Measurements from ENCODE around the gene CAST. TPM values are rescaled to one million over a fixed set of nuclear protein-coding genes. Genes with fewer than 3 reads are reported as not detected.
A peak's percentile ranks its signal among the peaks of the same experiment; 100 is the strongest.

CAST gene
- total RNA-seq, 4 donors from 2014 or later, result 381 to 577 (median 400) TPM

DNA sequence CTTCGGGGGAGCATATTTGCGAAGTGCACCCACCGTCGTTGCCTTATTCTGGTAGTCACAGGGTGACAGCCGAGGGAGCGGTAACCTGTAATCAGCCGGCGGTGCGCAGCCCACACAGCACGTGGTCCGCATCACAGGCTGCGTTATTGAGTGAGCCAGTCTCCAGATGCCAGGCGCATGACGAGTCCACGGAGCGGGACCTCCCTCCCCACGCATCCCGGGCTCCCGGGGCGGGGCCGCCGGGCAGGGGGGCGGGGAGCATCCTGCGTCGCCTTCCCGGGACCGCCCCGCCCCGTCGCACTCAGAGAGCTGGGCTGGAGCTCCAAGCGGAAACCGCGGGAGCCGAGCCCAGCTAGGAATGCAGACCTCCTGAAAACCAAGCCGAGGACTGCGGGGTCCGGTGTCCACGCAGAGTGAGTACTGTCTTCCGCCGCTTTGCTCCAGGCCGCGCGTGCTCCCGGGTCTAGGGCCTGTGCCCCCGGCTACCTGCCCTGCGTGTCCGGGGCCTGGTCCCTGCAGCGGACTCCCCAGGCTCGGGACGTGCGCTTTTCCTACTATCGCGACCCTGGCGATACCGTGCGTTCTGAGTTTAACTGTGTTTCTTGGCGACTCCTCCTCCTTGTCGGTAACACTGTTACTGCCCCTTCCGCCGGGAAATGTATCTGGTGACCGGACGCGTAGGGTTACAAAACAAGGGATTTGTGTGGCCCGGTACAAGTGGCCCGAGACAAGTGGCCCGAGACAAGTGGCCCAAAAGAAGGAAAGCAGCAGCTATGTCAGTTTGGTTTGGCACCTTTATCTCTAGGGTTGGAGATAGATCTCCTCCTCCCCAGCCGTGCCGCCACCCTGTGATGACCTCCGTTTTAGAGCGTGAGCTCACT is 40.6 kb downstream of the CAST start:
- H3K9me3 ChIP-seq, result no peaks in the 10 kb centered on the region
- DNase-seq (ENCODE audit: low spot score in 2 of 2), result peak; percentile 97
- H3K27ac ChIP-seq, result peak overlapping the region; percentile 91
- WGBS, result under 1% methylated on average over 23 of the region's 70 CpGs
- H3K4me1 ChIP-seq, result peaks cover 67% of the 10 kb centered on the region
- H3K36me3 ChIP-seq, result peaks cover 19% of the 10 kb centered on the region
- H3K27me3 ChIP-seq, result no peaks in the 10 kb centered on the region
- H3K4me3 ChIP-seq, result peak overlapping the region; percentile 57
- TF ChIP-seq, protein P1, sequence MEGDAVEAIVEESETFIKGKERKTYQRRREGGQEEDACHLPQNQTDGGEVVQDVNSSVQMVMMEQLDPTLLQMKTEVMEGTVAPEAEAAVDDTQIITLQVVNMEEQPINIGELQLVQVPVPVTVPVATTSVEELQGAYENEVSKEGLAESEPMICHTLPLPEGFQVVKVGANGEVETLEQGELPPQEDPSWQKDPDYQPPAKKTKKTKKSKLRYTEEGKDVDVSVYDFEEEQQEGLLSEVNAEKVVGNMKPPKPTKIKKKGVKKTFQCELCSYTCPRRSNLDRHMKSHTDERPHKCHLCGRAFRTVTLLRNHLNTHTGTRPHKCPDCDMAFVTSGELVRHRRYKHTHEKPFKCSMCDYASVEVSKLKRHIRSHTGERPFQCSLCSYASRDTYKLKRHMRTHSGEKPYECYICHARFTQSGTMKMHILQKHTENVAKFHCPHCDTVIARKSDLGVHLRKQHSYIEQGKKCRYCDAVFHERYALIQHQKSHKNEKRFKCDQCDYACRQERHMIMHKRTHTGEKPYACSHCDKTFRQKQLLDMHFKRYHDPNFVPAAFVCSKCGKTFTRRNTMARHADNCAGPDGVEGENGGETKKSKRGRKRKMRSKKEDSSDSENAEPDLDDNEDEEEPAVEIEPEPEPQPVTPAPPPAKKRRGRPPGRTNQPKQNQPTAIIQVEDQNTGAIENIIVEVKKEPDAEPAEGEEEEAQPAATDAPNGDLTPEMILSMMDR (IDR thresholded peaks at IDR 0.05), result no peak
- TF ChIP-seq EP300 (IDR thresholded peaks at IDR 0.05), result peak; percentile 49
- peak in 1 of 2 donors; percentile 70 for TF ChIP-seq POLR2A (IDR thresholded peaks at IDR 0.05)
- peak in 2 of 3 donors; percentile 71 to 74 for TF ChIP-seq POLR2AphosphoS5 (IDR thresholded peaks at IDR 0.05)

DNA sequence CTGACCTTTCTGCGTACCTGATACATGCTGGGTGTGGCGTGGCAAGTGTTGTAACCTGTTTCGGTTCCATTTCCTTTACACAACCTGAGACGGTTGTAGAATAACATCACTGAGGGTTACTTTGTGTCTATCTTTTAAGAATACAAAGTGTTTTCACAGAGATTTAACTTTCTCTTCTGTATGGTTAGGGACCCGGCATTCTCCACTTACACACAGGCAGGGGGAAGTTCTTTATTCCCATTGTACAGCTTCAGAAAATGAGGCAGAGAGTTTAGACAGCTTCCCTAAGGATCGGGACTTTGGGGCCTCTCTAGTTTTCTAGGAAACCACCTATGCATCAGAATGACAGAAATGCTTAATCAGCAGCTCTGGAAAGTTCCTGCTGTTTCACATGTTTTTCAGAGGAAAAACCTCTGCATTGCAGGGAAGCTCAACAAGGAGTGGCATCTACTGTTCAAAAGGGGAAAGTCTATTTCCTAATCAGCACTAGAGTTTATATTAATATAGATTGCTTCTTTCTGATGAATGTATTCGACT is 41.3 kb downstream of the CAST start:
- no peak for DNase-seq (ENCODE audit: low spot score in 2 of 2)
- Histone ChIP-seq H3K4me1 (peaks cover 74% of the 10 kb centered on the region), H3K4me3 (peak overlapping the region; percentile 57), H3K27me3 (no peaks in the 10 kb centered on the region), H3K9me3 (no peaks in the 10 kb centered on the region), H3K36me3 (peaks cover 12% of the 10 kb centered on the region), H3K27ac (peak overlapping the region; percentile 91)
- TF ChIP-seq POLR2AphosphoS5 (IDR thresholded peaks at IDR 0.05) (peak in 1 of 3 donors; percentile 22), POLR2A (IDR thresholded peaks at IDR 0.05) (no peak)
- WGBS, result 12% methylated on average over 7 of the region's 7 CpGs

DNA sequence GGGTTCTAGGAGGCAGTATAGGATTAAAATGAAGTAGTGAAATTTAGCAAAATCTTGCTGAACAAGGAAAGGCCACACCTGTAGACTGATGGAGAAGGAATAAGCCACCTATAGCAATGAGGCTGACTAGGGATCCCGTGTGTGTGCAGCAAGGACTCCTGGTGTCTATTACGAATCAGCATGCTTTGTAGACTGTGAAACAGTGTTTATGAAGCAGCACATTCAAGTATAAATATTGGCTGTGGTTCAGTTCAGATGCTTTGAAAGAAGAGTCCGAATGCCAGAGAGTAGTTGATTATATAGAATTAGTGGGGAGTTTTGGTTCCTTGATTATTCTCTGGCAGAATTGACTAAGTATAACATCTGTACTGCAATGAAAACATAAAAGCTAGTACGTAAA is 41.8 kb downstream of the CAST start:
- Histone ChIP-seq H3K36me3 (peaks cover 11% of the 10 kb centered on the region), H3K27me3 (no peaks in the 10 kb centered on the region), H3K4me1 (peaks cover 79% of the 10 kb centered on the region), H3K27ac (peak overlapping the region; percentile 91), H3K4me3 (peak overlapping the region; percentile 57), H3K9me3 (no peaks in the 10 kb centered on the region)
- TF ChIP-seq POLR2AphosphoS5 (IDR thresholded peaks at IDR 0.05), result no peak
- TF ChIP-seq EP300 (IDR thresholded peaks at IDR 0.05), result no peak
- TF ChIP-seq, protein P1 (IDR thresholded peaks at IDR 0.05), result no peak
- no peak for TF ChIP-seq POLR2A (IDR thresholded peaks at IDR 0.05)
- whole genome bisulfite sequencing, result 58% methylated on average over 4 of the region's 4 CpGs
- no peak for DNase-seq (ENCODE audit: low spot score in 2 of 2)

DNA sequence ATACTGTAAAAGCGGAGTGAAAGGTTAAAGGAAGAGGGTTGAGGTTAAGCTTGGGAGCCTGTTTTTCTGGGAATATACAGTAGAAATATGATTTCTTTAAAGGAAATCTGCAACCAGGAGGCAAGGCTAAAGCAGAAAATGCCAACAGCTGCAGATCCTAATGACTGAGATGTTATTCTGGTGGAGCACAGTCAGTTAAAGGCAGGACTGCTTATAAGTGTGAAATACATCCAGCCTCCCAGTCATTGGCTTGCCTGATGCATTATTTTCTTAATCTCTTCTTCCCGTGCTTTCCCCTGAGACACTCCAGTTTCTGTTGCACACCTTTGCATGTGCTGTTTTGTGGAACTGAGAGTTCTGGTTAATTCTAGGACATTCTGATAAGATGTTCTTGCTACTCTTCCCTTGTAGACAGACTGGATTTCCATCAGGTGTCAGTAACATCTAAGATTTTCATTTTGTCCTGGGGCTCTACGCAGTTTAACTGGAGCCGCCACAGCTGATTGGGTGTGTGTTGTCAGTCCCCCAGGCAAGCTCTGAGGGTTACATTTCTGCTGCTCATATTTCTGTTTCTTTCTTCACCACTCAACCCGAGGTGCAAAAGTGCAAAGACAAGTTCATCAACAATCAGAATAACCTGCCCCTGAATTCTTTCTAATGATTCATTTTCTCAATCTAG is 44.4 kb downstream of the CAST start:
- TF ChIP-seq POLR2AphosphoS5 (IDR thresholded peaks at IDR 0.05), result no peak
- TF ChIP-seq, protein P1 (IDR thresholded peaks at IDR 0.05), result no peak
- TF ChIP-seq POLR2A (IDR thresholded peaks at IDR 0.05), result no peak
- no peak for TF ChIP-seq EP300 (IDR thresholded peaks at IDR 0.05)
- H3K9me3 ChIP-seq, result no peaks in the 10 kb centered on the region
- no peak for DNase-seq (ENCODE audit: low spot score in 2 of 2)
- no peak overlapping the region for H3K4me3 ChIP-seq
- H3K27ac ChIP-seq, result peak overlapping the region; percentile 37
- no peaks in the 10 kb centered on the region for H3K27me3 ChIP-seq
- H3K36me3 ChIP-seq, result no peaks in the 10 kb centered on the region
- H3K4me1 ChIP-seq, result peaks cover 61% of the 10 kb centered on the region
- WGBS, result 64% methylated on average over 5 of the region's 5 CpGs

DNA sequence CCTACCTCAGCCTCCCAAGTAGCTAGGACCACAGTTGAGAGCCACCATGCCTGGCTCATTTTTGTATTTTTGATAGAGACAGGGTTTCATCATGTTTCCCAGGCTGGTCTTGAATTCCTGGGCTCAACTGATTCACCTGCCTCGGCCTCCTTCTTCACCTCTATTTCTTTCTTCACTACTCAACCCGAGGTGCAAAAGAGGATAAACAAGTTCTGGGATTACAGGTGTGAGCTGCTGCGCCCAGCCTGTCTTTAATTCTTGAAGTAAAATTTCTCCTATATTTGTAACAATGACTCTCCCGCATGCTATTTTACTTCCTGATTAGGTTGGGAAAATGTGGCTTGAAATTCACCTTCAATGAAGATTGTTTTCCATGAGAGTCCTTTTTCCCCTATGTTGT is 46.4 kb downstream of the CAST start:
- no peak for DNase-seq (ENCODE audit: low spot score in 2 of 2)
- peaks cover 66% of the 10 kb centered on the region for H3K4me1 ChIP-seq
- TF ChIP-seq EP300 (IDR thresholded peaks at IDR 0.05) (no peak), POLR2A (IDR thresholded peaks at IDR 0.05) (no peak), POLR2AphosphoS5 (IDR thresholded peaks at IDR 0.05) (no peak)
- TF ChIP-seq, protein P1 (IDR thresholded peaks at IDR 0.05), result no peak
- H3K27ac ChIP-seq, result peak overlapping the region; percentile 47
- no peaks in the 10 kb centered on the region for H3K27me3 ChIP-seq
- no peaks in the 10 kb centered on the region for H3K9me3 ChIP-seq
- 60% methylated on average over 4 of the region's 4 CpGs for WGBS
- H3K36me3 ChIP-seq, result no peaks in the 10 kb centered on the region
- no peak overlapping the region for H3K4me3 ChIP-seq

Measured in suprapubic skin (tissue), 4 donors.